HG02759 (cell line): ENCODE data around the gene TENM4.

ENCODE experiments used
- ATAC-seq: cut with Tn5 transposase; IDR thresholded peaks from one replicate; pipeline ENCODE4 v1.9.1; 2021; ENCODE audit warnings: mild to moderate bottlenecking, moderate library complexity; ENCODE audit not compliant: unreplicated experiment

Gene TENM4

GRCh38 chr11:79042824-79043223, 398.0 kb downstream of the TENM4 start:
- ATAC-seq: no peak

- ATAC-seq: no peak
Measured at GRCh38 chr11:79040348-79040747, 400.5 kb downstream of the TENM4 start.

GRCh38 chr11:79039122-79039521, 401.7 kb downstream of the TENM4 start:
- ATAC-seq: no peak

GRCh38 chr11:79035881-79036280, 404.9 kb downstream of the TENM4 start:
- no peak for ATAC-seq

- ATAC-seq: no peak
Measured at GRCh38 chr11:79033833-79034232, 407.0 kb downstream of the TENM4 start.

- no peak for ATAC-seq
Measured at GRCh38 chr11:79030448-79030847, 410.4 kb downstream of the TENM4 start.

GRCh38 chr11:79028225-79028624, 412.6 kb downstream of the TENM4 start:
- no peak for ATAC-seq

GRCh38 chr11:79026803-79027445, 413.9 kb downstream of the TENM4 start:
- peak; percentile 76 for ATAC-seq

GRCh38 chr11:79025622-79026021, 415.2 kb downstream of the TENM4 start:
- ATAC-seq: no peak

- ATAC-seq: no peak
Measured at GRCh38 chr11:79025097-79025496, 415.7 kb downstream of the TENM4 start.

- no peak for ATAC-seq
Measured at GRCh38 chr11:79022265-79022664, 418.6 kb downstream of the TENM4 start.

- no peak for ATAC-seq
Measured at GRCh38 chr11:79021601-79022000, 419.2 kb downstream of the TENM4 start.

- ATAC-seq: no peak
Measured at GRCh38 chr11:79019975-79020374, 420.9 kb downstream of the TENM4 start.

- ATAC-seq: no peak
Measured at GRCh38 chr11:79019277-79019676, 421.6 kb downstream of the TENM4 start.

GRCh38 chr11:79018371-79018849, 422.4 kb downstream of the TENM4 start:
- no peak for ATAC-seq

- no peak for ATAC-seq
Measured at GRCh38 chr11:79017811-79018210, 423.0 kb downstream of the TENM4 start.

- no peak for ATAC-seq
Measured at GRCh38 chr11:79013509-79013908, 427.3 kb downstream of the TENM4 start.

- ATAC-seq: no peak
Measured at GRCh38 chr11:79011357-79011756, 429.5 kb downstream of the TENM4 start.

GRCh38 chr11:79007771-79008402, 432.9 kb downstream of the TENM4 start:
- no peak for ATAC-seq

GRCh38 chr11:79006854-79007253, 434.0 kb downstream of the TENM4 start:
- ATAC-seq: no peak

- ATAC-seq: no peak
Measured at GRCh38 chr11:78996007-78996406, 444.8 kb downstream of the TENM4 start.

GRCh38 chr11:78995171-78995570, 445.7 kb downstream of the TENM4 start:
- ATAC-seq: no peak
